ENCODE measurements around the gene MBNL2.

- TF ChIP-seq RAD21 (IDR thresholded peaks at IDR 0.05; ENCODE audit: low read length) (no peak), CTCF (conservative IDR thresholded peaks at IDR 0.05; ENCODE audit: low read depth, low read length) (no peak), POLR2A (IDR thresholded peaks at IDR 0.05; ENCODE audit: low read depth, low read length) (no peak)
Observed at GRCh38 chr13:97301382-97302095, 79.4 kb downstream of the MBNL2 start.

Data from IMR-90 (cell line).